GM23338 (cell line): ENCODE data around the gene OR56A4. TPM values are rescaled to one million over a fixed set of nuclear protein-coding genes. Genes with fewer than 3 reads are reported as not detected.

Experiments
- ATAC-seq: fragments of 200-7000 bp; cut with Tn5 transposase; 3 replicates; pipeline ENCODE4 v1.9.1; 2020
- DNase-seq: peaks from one replicate; pipeline ENCODE4 v3.0.0-alpha.2; 2015; ENCODE audit warnings: low spot score
- H2AFZ ChIP-seq: fragments of 200-600 bp; sonication (generic); 2 replicates; pipeline ENCODE4 v1.8.0; 2016; ENCODE audit warnings: antibody characterized with exemption, mild to moderate bottlenecking, moderate library complexity
- H3F3A ChIP-seq: fragments of 200-600 bp; sonication (generic); replicated peaks from 2 replicates; pipeline ENCODE4 v1.8.0; 2017; ENCODE audit warnings: antibody characterized with exemption, mixed run types, low read depth
- H3K27ac ChIP-seq: fragments of 200-600 bp; sonication (generic); 2 replicates; pipeline ENCODE4 v1.6.1; 2016; ENCODE audit warnings: low read depth
- H3K27me3 ChIP-seq: fragments of 200-600 bp; sonication (generic); 2 replicates; pipeline ENCODE4 v1.8.0; 2016; ENCODE audit warnings: mild to moderate bottlenecking, mixed run types, moderate library complexity; ENCODE audit not compliant: insufficient read depth
- H3K36me3 ChIP-seq: fragments of 200-600 bp; sonication (generic); 2 replicates; pipeline ENCODE4 v1.8.0; 2016; ENCODE audit warnings: mild to moderate bottlenecking; ENCODE audit not compliant: insufficient read depth
- H3K4me1 ChIP-seq: fragments of 200-600 bp; sonication (generic); 2 replicates; pipeline ENCODE4 v1.8.0; 2016; ENCODE audit warnings: mild to moderate bottlenecking, moderate library complexity; ENCODE audit not compliant: insufficient read depth
- H3K4me2 ChIP-seq: fragments of 200-600 bp; sonication (generic); 2 replicates; pipeline ENCODE4 v1.7.1; 2017; ENCODE audit warnings: mixed run types
- H3K4me3 ChIP-seq: fragments of 200-600 bp; sonication (generic); 2 replicates; pipeline ENCODE4 v1.6.1; 2016; ENCODE audit warnings: mixed run types
- H3K79me2 ChIP-seq: fragments of 200-600 bp; sonication (generic); replicated peaks from 2 replicates; pipeline ENCODE4 v1.8.0; 2017; ENCODE audit warnings: mild to moderate bottlenecking; ENCODE audit not compliant: insufficient read depth
- H3K9me2 ChIP-seq: fragments of 200-600 bp; sonication (generic); 2 replicates; pipeline ENCODE4 v1.8.0; 2017; ENCODE audit not compliant: insufficient read depth
- H4K20me1 ChIP-seq: fragments of 200-600 bp; sonication (generic); replicated peaks from 2 replicates; pipeline ENCODE4 v1.8.0; 2017; ENCODE audit warnings: mild to moderate bottlenecking; ENCODE audit not compliant: insufficient read depth
- H3K27ac Mint-ChIP-seq: 2 replicates; pipeline ENCODE4 v1.8.0; 2020; ENCODE audit warnings: inconsistent platforms, mild to moderate bottlenecking, moderate library complexity, mixed read lengths
- H3K27me3 Mint-ChIP-seq: 3 replicates; pipeline ENCODE4 v1.8.0; 2022; ENCODE audit warnings: low read depth, mild to moderate bottlenecking, moderate library complexity, mixed read lengths, inconsistent platforms; ENCODE audit not compliant: insufficient read depth, poor library complexity
- H3K36me3 Mint-ChIP-seq: 3 replicates; pipeline ENCODE4 v1.8.0; 2021; ENCODE audit warnings: low read depth, mild to moderate bottlenecking, inconsistent platforms, moderate library complexity, mixed read lengths
- H3K4me1 Mint-ChIP-seq: 3 replicates; pipeline ENCODE4 v1.8.0; 2020; ENCODE audit warnings: mild to moderate bottlenecking, inconsistent platforms, mixed read lengths
- H3K4me3 Mint-ChIP-seq: 3 replicates; pipeline ENCODE4 v1.8.0; 2021; ENCODE audit warnings: moderate library complexity, mild to moderate bottlenecking, inconsistent platforms, mixed read lengths
- H3K9me3 Mint-ChIP-seq: 3 replicates; pipeline ENCODE4 v1.8.0; 2020; ENCODE audit warnings: moderate library complexity, mild to moderate bottlenecking, inconsistent platforms, mixed read lengths
- CREB1 ChIP-seq: fragments of 250-450 bp; sonication (Bioruptor Pico); IDR thresholded peaks from 2 replicates; pipeline ENCODE4 v1.5.0; 2020; ENCODE audit warnings: low read depth, mild to moderate bottlenecking, moderate library complexity
- CTCF ChIP-seq, 2 experiments: fragments of 200-600 bp in 1 of 2; sonication (generic) in 1 of 2; conservative IDR thresholded peaks; 2 replicates each; pipeline versions ENCODE4 v1.5.1 to v1.6.1; 2016 to 2017; ENCODE audit warnings: antibody characterized with exemption in 2 of 2, low read depth in 2 of 2, mild to moderate bottlenecking in 2 of 2, moderate library complexity in 1 of 2
- ETS1 ChIP-seq: IDR thresholded peaks from 2 replicates; pipeline ENCODE4 v1.6.1; 2016; ENCODE audit warnings: antibody characterized with exemption
- EZH2phosphoT487 ChIP-seq: fragments of 200-600 bp; sonication (generic); IDR thresholded peaks from one replicate; pipeline ENCODE4 v1.8.1; 2018; ENCODE audit warnings: antibody characterized with exemption; ENCODE audit not compliant: unreplicated experiment
- JUNB ChIP-seq: IDR thresholded peaks from one replicate; pipeline ENCODE4 v1.6.1; 2016; ENCODE audit warnings: antibody characterized with exemption; ENCODE audit not compliant: unreplicated experiment
- POLR2AphosphoS5 ChIP-seq: IDR thresholded peaks from 2 replicates; pipeline ENCODE4 v1.6.1; 2016; ENCODE audit warnings: antibody characterized with exemption, low read depth
- REST ChIP-seq: IDR thresholded peaks from one replicate; pipeline ENCODE4 v1.6.1; 2018; ENCODE audit warnings: antibody characterized with exemption; ENCODE audit not compliant: unreplicated experiment
- STAT1 ChIP-seq: IDR thresholded peaks from one replicate; pipeline ENCODE4 v1.6.1; 2016; ENCODE audit warnings: antibody characterized with exemption; ENCODE audit not compliant: unreplicated experiment
- ZNF114 ChIP-seq: fragments of 250-450 bp; sonication (Bioruptor Pico); IDR thresholded peaks from 2 replicates; pipeline ENCODE4 v1.5.0; 2020; ENCODE audit warnings: mild to moderate bottlenecking, moderate library complexity
- ZNF331 ChIP-seq: fragments of 250-450 bp; sonication (Bioruptor Pico); IDR thresholded peaks from 2 replicates; pipeline ENCODE4 v1.5.0; 2020; ENCODE audit warnings: low read depth, mild to moderate bottlenecking, moderate library complexity
- ZNF462 ChIP-seq: fragments of 250-450 bp; sonication (Bioruptor Pico); IDR thresholded peaks from 2 replicates; pipeline ENCODE4 v1.5.0; 2020; ENCODE audit warnings: mild to moderate bottlenecking, moderate library complexity
- polyA plus RNA-seq: library from polyadenylated mRNA; unstranded; fragments of >200 nt; fragmentation: Nextera tagmentation; extraction: Ambion mirVana; gene quantifications from 2 replicates; pipeline ENCODE4 v1.2.1, GENCODE V29; 2016
- total RNA-seq: library from RNA; depleted of rRNA; stranded (reverse); fragments of >200 nt; shearing (Covaris generic); gene quantifications from 2 replicates; pipeline ENCODE4 v1.2.3, GENCODE V29; 2014

The OR56A4 gene
- total and polyA plus RNA-seq, 2 experiments from 2014 or later: 0.10 to 0.23 TPM

- ATAC-seq: no peak
- Histone ChIP-seq H3K4me1 (no peaks in the 10 kb centered on the region), H3K4me3 (no peak overlapping the region), H3K36me3 (no peaks in the 10 kb centered on the region), H3F3A (no peaks in the 10 kb centered on the region), H2AFZ (no peak overlapping the region), H3K9me2 (peaks cover 11% of the 10 kb centered on the region; the same call in 1 of the 2 replicates), H3K4me2 (no peak overlapping the region), H3K79me2 (no peaks in the 10 kb centered on the region), H3K27ac (no peak overlapping the region), H3K27me3 (no peaks in the 10 kb centered on the region), H4K20me1 (no peaks in the 10 kb centered on the region)
- Mint-ChIP-seq H3K9me3 (no peaks in the 10 kb centered on the region; the same call in 2 of the 3 replicates), H3K27ac (no peak overlapping the region), H3K36me3 (no peaks in the 10 kb centered on the region; the same call in 2 of the 3 replicates), H3K4me3 (no peak overlapping the region), H3K27me3 (no peaks in the 10 kb centered on the region), H3K4me1 (no peaks in the 10 kb centered on the region; the same call in 2 of the 3 replicates)
- no peak for DNase-seq
- TF ChIP-seq STAT1: no peak
- TF ChIP-seq EZH2phosphoT487: no peak
- TF ChIP-seq ZNF114 (CRISPR knock-in tag): no peak
- TF ChIP-seq CREB1 (CRISPR knock-in tag): no peak
- no peak for TF ChIP-seq POLR2AphosphoS5
- no peak for TF ChIP-seq ZNF331
- TF ChIP-seq ZNF462 (CRISPR knock-in tag): no peak
- no peak for TF ChIP-seq CTCF (conservative IDR thresholded peaks at IDR 0.05; ENCODE audit: low read depth in 2 of 2)
- TF ChIP-seq JUNB: no peak
- TF ChIP-seq ETS1: no peak
- TF ChIP-seq REST: no peak
Observed at GRCh38 chr11:6013042-6013441, 6.3 kb upstream of the OR56A4 start.
